PC-3 (cell line): Measurements from ENCODE around the gene ARG1. TPM values are rescaled to one million over a fixed set of nuclear protein-coding genes. Genes with fewer than 3 reads are reported as not detected.

Experiments used
- ATAC-seq: fragments of 200-7000 bp; cut with Tn5 transposase; 2 replicates; pipeline ENCODE4 v1.9.1; 2020; ENCODE audit warnings: mild to moderate bottlenecking, moderate library complexity
- BruUV-seq: library from RNA; stranded (reverse); fragments of 400-500 nt; replicated peaks from 2 replicates; lab custom pipeline; 2021; lab: Mats Ljungman, UMichigan
- CTCF ChIA-PET: fragments of 300-600 bp; sonication (Branson Sonifier 250); formaldehyde crosslinking; loops from one replicate; lab custom pipeline; 2022; ENCODE audit warnings: antibody characterized with exemption; lab: Charles Lee
- POLR2A ChIA-PET: fragments of 300-600 bp; sonication (Branson Sonifier 250); formaldehyde crosslinking; loops from one replicate; lab custom pipeline; 2022; ENCODE audit warnings: antibody characterized with exemption; ENCODE audit not compliant: unreplicated experiment; lab: Charles Lee
- DNase-seq: peaks from one replicate; pipeline ENCODE4 v3.0.0-alpha.2; 2015
- H2AFZ ChIP-seq: fragments of 300-600 bp; sonication (generic); 2 replicates; pipeline ENCODE4 v1.6.0; 2016; ENCODE audit warnings: antibody characterized with exemption, low read length
- H3F3A ChIP-seq: fragments of 300-600 bp; sonication (generic); one replicate; pipeline ENCODE4 v1.6.0; 2017; ENCODE audit warnings: antibody characterized with exemption, low read length, control low read depth, mild to moderate bottlenecking; ENCODE audit not compliant: unreplicated experiment
- H3K27ac ChIP-seq: fragments of 300-600 bp; sonication (generic); 2 replicates; pipeline ENCODE4 v1.5.1; 2016; ENCODE audit warnings: mild to moderate bottlenecking, low read length
- H3K27me3 ChIP-seq: fragments of 300-600 bp; sonication (generic); 2 replicates; pipeline ENCODE4 v1.6.1; 2016; ENCODE audit warnings: low read length, mixed read lengths
- H3K36me3 ChIP-seq: fragments of 300-600 bp; sonication (generic); 2 replicates; pipeline ENCODE4 v1.6.1; 2016; ENCODE audit warnings: low read depth, mixed run types, low read length, mixed read lengths
- H3K4me1 ChIP-seq: fragments of 300-600 bp; sonication (generic); 2 replicates; pipeline ENCODE4 v1.5.1; 2016; ENCODE audit warnings: low read length; ENCODE audit not compliant: insufficient read depth
- H3K4me2 ChIP-seq: fragments of 300-600 bp; sonication (generic); 2 replicates; pipeline ENCODE4 v1.6.0; 2016; ENCODE audit warnings: low read length
- H3K4me3 ChIP-seq: fragments of 300-600 bp; sonication (generic); 2 replicates; pipeline ENCODE4 v1.5.1; 2016; ENCODE audit warnings: mild to moderate bottlenecking, low read length, mixed read lengths
- H3K79me2 ChIP-seq: fragments of 300-600 bp; sonication (generic); 2 replicates; pipeline ENCODE4 v1.6.1; 2017; ENCODE audit warnings: low read length, mixed read lengths
- H3K9ac ChIP-seq: fragments of 300-600 bp; sonication (generic); 2 replicates; pipeline ENCODE4 v1.6.0; 2016; ENCODE audit warnings: mild to moderate bottlenecking, low read length
- H3K9me2 ChIP-seq: fragments of 300-600 bp; sonication (generic); replicated peaks from 2 replicates; pipeline ENCODE4 v1.6.1; 2016; ENCODE audit warnings: mixed run types, low read length, mixed read lengths
- H3K9me3 ChIP-seq: fragments of 300-600 bp; sonication (generic); 2 replicates; pipeline ENCODE4 v1.6.1; 2016; ENCODE audit warnings: low read length, mixed read lengths
- H4K20me1 ChIP-seq: fragments of 300-600 bp; sonication (generic); 2 replicates; pipeline ENCODE4 v1.6.1; 2016; ENCODE audit warnings: low read length, mixed read lengths
- CTCF ChIP-seq: fragments of 300-600 bp; sonication (generic); conservative IDR thresholded peaks from 2 replicates; pipeline ENCODE4 v1.5.1; 2017; ENCODE audit warnings: antibody characterized with exemption, low read depth, mild to moderate bottlenecking, low read length
- EZH2 ChIP-seq: fragments of 300-600 bp; sonication (generic); IDR thresholded peaks from one replicate; pipeline ENCODE4 v1.6.1; 2017; ENCODE audit warnings: antibody characterized with exemption, mild to moderate bottlenecking, low read length; ENCODE audit not compliant: unreplicated experiment
- EZH2phosphoT487 ChIP-seq: fragments of 300-600 bp; sonication (generic); IDR thresholded peaks from 2 replicates; pipeline ENCODE4 v1.6.1; 2018; ENCODE audit warnings: mild to moderate bottlenecking, antibody characterized with exemption, low read length, borderline replicate concordance
- intact Hi-C: fragments of 100-400 bp; cut with micrococcal nuclease; formaldehyde crosslinking; loops from 2 replicates; pipeline ENCODE4 v1.9.0; 2023
- total RNA-seq: library from RNA; depleted of rRNA; stranded (reverse); fragments of >200 nt; gene quantifications from 2 replicates; pipeline ENCODE4 v1.2.3, GENCODE V29; 2014

The ARG1 gene
- total RNA-seq, 1 experiment from 2014 or later: not detected

GRCh38 chr6:131575834-131576478, 2.9 kb downstream of the ARG1 start:
- Histone ChIP-seq H3K79me2 (no peaks in the 10 kb centered on the region), H3K4me3 (no peak overlapping the region), H3K4me2 (no peak overlapping the region), H4K20me1 (no peaks in the 10 kb centered on the region), H3K4me1 (no peaks in the 10 kb centered on the region), H3K27ac (no peak overlapping the region), H2AFZ (no peak overlapping the region), H3K9me3 (no peaks in the 10 kb centered on the region), H3K9ac (no peak overlapping the region), H3K27me3 (no peaks in the 10 kb centered on the region), H3K36me3 (peaks cover 5% of the 10 kb centered on the region; the same call in 1 of the 2 replicates), H3F3A (no peaks in the 10 kb centered on the region), H3K9me2 (no peaks in the 10 kb centered on the region)
- DNase-seq (no peak), ATAC-seq (no peak)
- no TSS peak for BruUV-seq
- TF ChIP-seq EZH2phosphoT487 (no peak), EZH2 (no peak), CTCF (no peak)
- ChIA-PET POLR2A (no interaction called here), CTCF (no interaction called here)
- intact Hi-C loops: no loop called here

DNA sequence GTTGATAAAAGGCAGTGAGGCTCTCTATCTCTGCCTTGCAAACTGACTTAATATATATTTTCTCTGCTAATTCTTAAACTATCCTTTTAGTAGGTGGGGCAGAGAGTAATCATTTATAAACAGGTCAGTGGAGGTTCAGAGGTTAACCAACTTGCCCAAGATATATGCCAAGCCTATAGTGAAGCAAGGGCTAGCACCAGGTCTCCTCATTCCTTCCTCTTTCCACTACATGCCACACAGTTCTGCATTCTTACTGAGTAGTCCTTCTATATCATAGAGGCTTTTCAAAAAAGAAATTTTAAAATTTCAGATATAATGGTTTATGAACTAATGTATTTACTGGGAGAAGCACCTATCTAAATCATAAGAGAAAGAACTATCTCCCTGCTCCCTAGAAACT, 8.5 kb downstream of the ARG1 start:
- Histone ChIP-seq H3K9me2 (no peaks in the 10 kb centered on the region), H3K4me3 (no peak overlapping the region), H3K9me3 (no peaks in the 10 kb centered on the region), H3K4me2 (no peak overlapping the region), H2AFZ (no peak overlapping the region), H3F3A (no peaks in the 10 kb centered on the region), H4K20me1 (no peaks in the 10 kb centered on the region), H3K9ac (no peak overlapping the region), H3K79me2 (no peaks in the 10 kb centered on the region), H3K27me3 (no peaks in the 10 kb centered on the region), H3K4me1 (no peaks in the 10 kb centered on the region), H3K27ac (no peak overlapping the region), H3K36me3 (peaks cover 8% of the 10 kb centered on the region; the same call in 1 of the 2 replicates)
- no peak for TF ChIP-seq CTCF
- no peak for TF ChIP-seq EZH2
- ChIA-PET CTCF (no interaction called here), POLR2A (no interaction called here)
- ATAC-seq (no peak), DNase-seq (no peak)
- BruUV-seq: no TSS peak
- intact Hi-C loops: no loop called here

DNA sequence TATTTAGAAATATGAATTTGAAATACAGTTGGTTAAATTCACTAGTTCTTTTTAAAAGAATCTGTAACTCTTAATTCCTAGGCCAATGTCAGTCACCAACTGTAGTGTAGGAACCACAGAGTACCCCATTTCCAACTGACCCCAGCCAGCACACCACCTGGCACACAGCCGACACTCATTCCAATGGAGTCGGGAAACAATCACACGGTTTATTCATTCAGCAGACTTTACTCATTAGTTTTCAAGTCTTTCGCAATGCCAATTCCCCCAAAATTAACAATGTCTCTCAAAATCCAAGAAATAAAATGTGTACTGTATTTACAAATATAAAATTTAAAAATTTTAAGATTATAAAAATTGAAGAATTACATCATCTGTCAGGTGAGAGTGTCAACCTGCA, 13.5 kb downstream of the ARG1 start:
- BruUV-seq: no TSS peak

More for the DNA sequence above, 13.5 kb downstream of the ARG1 start:
- Histone ChIP-seq H3F3A (no peaks in the 10 kb centered on the region), H3K27me3 (no peaks in the 10 kb centered on the region), H3K9me3 (no peaks in the 10 kb centered on the region), H3K4me2 (no peak overlapping the region), H4K20me1 (no peaks in the 10 kb centered on the region), H3K36me3 (peaks cover 14% of the 10 kb centered on the region; the same call in 1 of the 2 replicates), H3K4me3 (no peak overlapping the region), H3K27ac (no peak overlapping the region), H2AFZ (no peak overlapping the region), H3K9ac (no peak overlapping the region), H3K9me2 (no peaks in the 10 kb centered on the region), H3K4me1 (no peaks in the 10 kb centered on the region), H3K79me2 (no peaks in the 10 kb centered on the region)
- intact Hi-C loops: no loop called here
- TF ChIP-seq EZH2 (no peak), CTCF (no peak), EZH2phosphoT487 (no peak)
- DNase-seq: no peak
- no peak for ATAC-seq
- CTCF ChIA-PET: no interaction called here
- POLR2A ChIA-PET: no interaction called here
